DOHH2 (cell line): ENCODE measurements around the gene PRKAR2B.
"Not testable (repeated sequence)": the region's sequence is repeated elsewhere in the genome, so short reads cannot be mapped to it uniquely, and the experiment has no call there.

Source experiments
- EZH2phosphoT487 ChIP-seq: fragments of 200-600 bp; sonication (generic); IDR thresholded peaks from 2 replicates; pipeline ENCODE4 v1.6.1; 2017; ENCODE audit warnings: borderline replicate concordance, mild to moderate bottlenecking, antibody characterized with exemption, low read length, moderate library complexity, mixed read lengths
- TF ChIP-seq, protein P1 (sequence below): fragments of 200-600 bp; sonication (generic); IDR thresholded peaks from one replicate; pipeline ENCODE4 v1.5.1; 2014; ENCODE audit warnings: antibody characterized with exemption, mild to moderate bottlenecking, low read depth, low read length; ENCODE audit not compliant: poor library complexity, severe bottlenecking

DNA sequence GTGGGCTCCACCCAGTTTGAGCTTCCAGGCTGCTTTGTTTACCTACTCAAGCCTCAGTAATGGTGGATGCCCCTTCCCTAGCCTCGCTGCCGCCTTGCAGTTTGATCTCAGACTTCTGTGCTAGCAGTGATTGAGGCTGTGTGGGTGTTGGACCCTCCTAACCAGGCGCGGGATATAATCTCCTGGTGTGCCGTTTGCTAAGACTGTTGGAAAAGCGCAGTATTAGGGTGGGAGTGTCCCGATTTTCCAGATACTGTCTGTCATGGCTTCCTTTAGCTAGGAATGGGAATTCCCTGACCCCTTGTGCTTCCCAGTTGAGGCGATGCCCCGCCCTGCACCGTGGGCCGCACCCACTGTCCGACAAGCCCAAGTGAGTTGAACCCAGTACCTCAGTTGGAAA lies 54.6 kb downstream of the PRKAR2B start:
- TF ChIP-seq, protein P1, sequence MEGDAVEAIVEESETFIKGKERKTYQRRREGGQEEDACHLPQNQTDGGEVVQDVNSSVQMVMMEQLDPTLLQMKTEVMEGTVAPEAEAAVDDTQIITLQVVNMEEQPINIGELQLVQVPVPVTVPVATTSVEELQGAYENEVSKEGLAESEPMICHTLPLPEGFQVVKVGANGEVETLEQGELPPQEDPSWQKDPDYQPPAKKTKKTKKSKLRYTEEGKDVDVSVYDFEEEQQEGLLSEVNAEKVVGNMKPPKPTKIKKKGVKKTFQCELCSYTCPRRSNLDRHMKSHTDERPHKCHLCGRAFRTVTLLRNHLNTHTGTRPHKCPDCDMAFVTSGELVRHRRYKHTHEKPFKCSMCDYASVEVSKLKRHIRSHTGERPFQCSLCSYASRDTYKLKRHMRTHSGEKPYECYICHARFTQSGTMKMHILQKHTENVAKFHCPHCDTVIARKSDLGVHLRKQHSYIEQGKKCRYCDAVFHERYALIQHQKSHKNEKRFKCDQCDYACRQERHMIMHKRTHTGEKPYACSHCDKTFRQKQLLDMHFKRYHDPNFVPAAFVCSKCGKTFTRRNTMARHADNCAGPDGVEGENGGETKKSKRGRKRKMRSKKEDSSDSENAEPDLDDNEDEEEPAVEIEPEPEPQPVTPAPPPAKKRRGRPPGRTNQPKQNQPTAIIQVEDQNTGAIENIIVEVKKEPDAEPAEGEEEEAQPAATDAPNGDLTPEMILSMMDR = not testable (repeated sequence)
- not testable (repeated sequence) for TF ChIP-seq EZH2phosphoT487
